Right lung (tissue), 5 donors: Measurements from ENCODE around the gene GGA2. TPM values are rescaled to one million over a fixed set of nuclear protein-coding genes. Genes with fewer than 3 reads are reported as not detected.
"Not testable (repeated sequence)": the region's sequence is repeated elsewhere in the genome, so short reads cannot be mapped to it uniquely, and the experiment has no call there.

ENCODE experiments used
- DNase-seq, 2 donors: peaks; one replicate each; pipeline ENCODE4 v3.0.0-alpha.2; 2013
- polyA plus RNA-seq, 5 donors: library from polyadenylated mRNA; unstranded; fragments of 120-200 nt; gene quantifications; one replicate each; pipeline versions ENCODE4 v1.2.1 to v1.2.3, GENCODE V29; 2013; ENCODE audit warnings: inconsistent platforms in 1 of 5, low replicate concordance in 1 of 5; ENCODE audit not compliant: insufficient read length in 5 of 5, insufficient read depth in 1 of 5

GGA2 gene
- polyA plus RNA-seq, 5 donors, result 135 to 163 (median 150) TPM

DNA sequence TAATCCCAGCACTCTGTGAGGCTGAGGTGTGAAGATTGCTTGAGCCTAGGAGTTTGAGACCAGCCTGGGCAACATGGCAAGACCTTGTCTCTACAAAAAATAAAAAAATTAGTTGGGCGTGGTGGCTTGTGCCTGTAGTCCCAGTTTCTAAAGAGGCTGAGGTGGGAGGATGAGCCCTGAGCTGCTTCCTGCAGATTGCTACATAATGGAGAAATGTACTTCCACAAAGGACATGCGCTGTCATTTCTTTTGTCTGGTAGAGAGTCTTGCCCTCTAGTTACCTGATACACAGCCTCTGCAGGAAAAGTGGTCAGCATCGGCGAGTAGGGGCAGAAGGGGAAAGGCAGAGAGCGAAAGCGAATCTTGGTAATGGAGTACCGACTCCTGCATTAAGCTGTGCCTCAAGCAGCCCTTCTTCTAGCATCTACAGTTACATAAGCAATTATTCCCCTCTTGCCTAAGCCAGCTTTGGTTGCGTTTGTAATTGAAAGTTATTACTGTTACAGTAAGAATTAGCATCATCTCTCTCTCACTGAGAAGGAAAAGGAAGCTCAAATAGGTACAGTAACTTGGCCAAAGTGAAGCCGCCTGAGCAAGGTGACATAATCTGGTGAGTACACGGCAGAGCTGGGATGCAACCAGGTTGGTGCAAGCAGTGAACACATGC lies 18.5 kb upstream of the GGA2 start:
- DNase-seq, result no peak

DNA sequence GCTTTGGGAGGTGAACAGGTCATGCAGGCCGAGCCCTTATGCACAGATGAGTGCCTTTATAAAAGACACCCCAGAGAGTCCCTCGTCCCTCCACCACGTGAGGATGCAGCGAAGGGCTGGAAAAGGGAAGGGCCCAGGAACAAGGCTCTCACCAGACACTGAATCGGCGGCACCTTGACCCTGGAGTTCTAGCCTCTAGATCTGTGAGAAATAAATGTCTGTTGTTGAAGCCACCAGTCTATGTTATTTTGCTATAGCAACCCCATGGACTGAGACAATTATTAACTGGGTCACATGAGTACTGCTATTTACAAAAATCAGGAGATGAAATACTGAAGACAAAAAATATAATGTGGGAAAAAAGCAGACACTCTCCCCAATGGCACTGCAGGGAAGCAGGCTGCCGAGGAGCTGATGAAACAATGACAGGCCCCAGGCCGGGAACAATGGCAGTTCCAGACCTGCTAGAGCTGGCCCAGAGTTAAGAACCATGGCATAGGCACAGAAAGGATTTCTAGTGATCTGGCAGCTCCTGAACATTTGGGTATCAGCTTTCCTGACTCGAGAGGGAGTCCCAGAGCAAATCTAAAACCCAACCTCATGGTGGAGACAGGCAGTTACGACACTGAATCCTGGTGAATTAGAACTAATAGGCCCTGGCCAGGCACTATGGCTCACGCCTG lies 17.8 kb upstream of the GGA2 start:
- DNase-seq, result no peak

DNA sequence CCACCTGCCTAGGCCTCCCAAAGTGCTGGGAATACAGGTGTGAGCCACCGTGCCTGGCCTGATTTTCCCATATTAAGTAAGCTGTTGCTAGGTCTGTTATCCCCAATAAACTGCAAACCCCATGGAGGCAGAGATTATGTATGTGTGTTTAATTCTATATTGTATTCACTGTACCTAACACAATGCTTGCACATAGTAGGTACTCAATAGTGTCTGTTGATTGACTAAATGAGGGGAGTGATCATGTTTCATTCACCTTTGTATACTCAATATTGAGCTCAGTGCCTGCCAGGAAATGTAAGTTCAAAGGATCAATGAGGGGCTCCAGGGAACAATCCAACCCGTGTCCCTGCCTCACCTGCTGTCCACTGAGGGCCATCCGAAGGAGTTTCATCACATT lies 14.6 kb upstream of the GGA2 start:
- no peak for DNase-seq

DNA sequence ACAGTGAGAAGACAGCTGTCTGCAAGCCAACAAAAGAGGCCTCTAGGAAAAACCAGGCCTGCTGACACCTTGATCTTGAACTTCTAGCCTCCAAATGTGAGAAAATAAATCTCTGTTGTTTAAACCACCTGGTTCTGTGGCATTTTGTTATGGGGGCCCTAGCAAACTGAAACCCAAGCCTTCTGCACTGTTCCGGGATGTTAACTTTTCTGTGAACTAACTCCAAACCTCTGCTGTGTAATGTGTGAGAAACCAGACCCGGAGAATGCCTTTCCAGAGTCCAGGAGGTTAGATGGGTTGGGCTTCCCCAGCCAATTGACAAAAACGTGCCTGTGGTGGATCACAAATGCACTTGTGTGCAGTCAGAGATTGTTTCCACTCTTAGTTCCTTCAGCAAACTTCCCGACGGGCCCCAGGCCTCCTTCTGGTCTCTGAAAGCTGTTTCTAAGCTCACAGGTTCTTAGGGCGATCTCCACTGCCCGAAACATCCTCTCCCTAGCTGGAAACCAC lies 13.6 kb upstream of the GGA2 start:
- DNase-seq, result no peak

DNA sequence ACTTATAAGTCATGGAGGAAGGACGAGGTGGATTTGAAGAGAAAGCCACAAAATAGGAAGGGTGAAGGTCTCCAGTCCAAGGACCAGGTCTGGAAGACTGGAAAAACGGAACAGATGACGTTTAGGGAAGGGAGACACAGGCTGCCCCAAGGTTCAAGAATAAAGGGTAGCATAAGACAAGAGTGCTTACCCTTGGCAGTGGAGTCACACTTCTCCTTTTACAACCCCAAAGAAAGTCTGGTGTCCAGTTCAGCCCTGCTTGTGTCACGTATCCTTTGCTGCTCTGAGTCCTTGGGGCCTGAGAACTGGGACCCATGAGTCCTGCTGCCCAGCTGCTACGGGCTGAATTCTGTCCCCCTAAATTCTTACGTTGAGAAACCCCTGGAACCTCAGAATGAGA lies 13.0 kb upstream of the GGA2 start:
- DNase-seq, result no peak

DNA sequence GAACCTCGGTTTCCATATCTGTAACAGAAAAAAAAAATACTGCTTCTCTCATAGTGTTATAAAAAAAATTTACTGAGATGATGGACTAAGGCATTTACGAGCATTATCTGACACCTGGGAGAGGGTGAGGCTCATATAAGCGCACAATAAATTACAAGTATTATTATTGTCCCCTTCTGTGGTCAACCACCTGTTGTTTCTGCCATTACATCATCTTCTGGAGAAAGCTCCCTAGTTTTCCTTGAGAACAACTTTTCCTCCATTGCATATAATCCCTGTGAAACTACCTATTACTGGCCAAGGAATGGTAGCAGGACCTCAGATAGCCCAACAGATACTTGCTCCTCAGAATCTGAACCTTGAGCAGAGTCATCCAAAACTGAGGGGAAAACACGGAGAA lies 11.7 kb upstream of the GGA2 start:
- DNase-seq, result no peak

DNA sequence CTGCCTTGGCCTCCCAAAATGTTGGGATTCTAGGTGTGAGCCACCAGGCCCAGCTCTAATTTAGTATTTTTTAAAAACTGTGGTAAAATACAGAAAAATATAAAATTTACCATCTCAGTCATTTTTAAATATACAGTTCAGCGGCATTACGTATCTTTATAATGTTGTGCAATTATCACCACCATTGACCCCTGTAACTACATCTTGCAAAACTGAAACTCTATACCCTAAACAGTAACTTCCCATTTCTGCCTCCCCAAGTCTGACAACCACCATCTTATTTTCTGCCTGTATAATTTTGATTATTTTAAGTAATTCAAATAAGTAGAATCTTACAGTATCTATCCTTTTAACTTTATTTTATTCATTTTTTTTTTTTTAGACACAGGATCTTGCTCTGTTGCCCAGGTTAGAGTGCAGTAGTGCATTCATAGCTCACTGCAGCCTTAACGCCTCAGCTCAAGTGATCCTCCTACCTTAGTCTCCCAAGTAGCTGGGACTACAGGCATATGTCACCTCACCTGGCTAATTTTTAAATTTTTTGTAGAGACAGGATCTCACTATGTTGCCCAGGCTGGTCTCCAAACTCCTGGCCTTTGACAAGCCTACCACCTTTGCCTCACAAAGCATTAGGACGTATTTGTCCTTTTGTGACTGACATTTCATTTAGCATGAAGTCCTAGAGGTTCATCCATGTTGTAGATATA lies 10.9 kb upstream of the GGA2 start:
- DNase-seq, result no peak

DNA sequence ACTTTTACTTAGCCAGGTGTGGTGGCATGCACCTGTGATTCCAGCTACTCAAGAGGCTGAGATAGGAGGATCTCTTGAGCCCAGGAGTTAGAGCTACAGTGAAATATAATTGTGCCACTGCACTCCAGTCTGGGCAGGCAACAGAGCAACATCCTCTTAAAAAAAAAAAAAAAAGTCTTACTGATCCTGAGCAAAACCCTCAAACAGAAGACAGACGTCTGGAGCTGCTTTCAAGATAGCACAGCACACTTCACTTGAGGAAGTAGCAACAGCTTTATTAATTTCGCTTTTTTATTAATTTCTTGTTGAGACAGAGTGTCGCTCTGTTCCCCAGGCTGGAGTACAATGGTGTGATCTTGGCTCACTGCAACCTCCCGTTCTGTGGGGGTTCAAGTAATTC lies 10.2 kb upstream of the GGA2 start:
- DNase-seq, result no peak

DNA sequence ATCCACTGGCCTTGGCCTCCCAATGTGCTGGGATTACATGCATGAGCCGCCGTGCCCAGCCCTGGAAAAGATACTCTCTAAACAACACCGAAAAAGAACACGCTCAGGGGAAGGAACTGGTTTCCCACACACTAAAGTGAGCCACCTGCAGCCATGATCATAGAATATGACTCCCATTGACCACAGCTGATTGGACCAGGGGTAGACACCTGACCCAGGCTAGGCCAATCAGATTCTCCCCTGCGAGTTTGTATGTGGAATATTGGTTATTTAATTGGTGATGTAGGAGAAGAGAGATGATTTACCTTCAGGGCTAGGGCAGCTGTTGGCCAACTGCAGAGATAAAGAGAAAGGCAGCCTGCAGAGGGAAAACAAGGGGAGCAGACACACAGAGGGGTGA lies 9.0 kb upstream of the GGA2 start:
- DNase-seq, result no peak

DNA sequence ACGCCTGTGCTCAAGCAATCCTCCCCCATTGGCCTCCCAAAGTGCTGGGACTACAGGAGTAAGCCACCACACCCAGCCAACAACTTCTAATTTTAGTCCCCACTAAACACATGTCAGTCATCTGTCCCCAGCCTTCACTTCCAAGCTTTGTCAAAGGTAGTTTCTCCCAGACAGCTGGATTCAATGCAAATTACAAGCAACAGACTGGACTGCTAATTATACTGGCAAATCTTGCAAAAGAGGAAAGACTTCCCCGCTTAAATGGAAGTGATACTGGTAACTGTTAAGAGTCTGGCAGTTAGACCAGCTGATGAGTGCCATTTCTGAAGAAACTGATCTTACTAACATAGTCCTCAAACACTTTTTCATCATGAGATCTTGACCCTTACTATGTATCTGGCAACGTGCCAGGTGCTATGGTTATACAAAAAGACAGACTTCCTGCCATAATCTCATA lies 8.2 kb upstream of the GGA2 start:
- no peak for DNase-seq

DNA sequence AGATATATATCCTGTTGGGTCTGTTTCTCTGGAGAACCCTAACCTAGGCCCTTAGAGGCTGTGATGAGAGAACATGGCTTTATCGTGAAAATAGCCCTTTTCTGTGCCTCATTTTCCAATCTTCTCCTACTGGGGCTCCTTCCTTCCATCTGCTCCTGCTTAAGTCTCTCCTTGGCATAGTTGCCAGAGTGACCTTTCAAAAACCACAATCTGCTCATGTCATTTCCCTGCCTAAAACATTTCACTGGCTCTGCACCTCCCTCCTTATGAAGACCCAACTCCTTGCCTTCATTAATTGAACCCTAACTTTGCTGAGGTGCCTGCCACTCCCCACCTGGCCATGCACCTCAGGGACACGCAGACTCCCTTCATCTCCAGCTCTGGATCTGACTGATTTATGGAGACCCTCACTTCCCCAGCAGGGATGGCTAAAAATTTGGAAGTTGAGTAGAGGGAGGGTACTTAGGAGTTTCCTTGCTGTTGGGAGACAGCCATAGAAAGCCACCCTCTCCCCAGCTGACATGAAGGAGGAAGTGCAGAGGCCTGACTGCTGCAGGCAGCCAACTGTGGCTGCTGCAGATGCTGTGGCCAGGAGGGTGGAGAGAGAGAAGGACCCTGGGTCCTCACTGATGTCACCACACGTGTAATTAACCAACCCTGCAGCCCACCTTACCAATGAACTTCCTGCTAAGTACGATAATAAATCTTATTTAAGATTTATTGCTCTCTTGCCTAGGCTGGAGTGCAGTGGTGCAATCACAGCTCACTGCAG lies 6.3 kb upstream of the GGA2 start:
- no peak for DNase-seq

DNA sequence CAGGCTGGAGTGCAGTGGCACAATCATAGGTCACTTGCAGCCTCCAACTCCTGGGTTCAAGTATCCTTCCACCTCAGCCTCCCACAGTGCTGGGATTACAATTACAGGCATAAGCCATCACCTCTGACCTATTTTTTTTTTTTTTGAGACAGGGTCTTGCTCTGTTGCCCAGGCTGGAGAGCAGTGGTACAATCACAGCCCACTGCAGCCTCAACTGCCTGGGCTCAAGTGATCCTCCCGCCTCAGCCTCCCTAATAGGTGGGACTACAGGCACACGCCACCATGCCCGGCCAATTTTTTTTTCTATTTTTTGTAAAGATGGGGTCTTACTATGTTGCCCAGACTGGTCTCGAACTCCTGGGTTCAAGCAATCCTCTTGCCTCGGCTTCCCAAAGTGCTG lies 5.6 kb upstream of the GGA2 start:
- DNase-seq, result no peak

DNA sequence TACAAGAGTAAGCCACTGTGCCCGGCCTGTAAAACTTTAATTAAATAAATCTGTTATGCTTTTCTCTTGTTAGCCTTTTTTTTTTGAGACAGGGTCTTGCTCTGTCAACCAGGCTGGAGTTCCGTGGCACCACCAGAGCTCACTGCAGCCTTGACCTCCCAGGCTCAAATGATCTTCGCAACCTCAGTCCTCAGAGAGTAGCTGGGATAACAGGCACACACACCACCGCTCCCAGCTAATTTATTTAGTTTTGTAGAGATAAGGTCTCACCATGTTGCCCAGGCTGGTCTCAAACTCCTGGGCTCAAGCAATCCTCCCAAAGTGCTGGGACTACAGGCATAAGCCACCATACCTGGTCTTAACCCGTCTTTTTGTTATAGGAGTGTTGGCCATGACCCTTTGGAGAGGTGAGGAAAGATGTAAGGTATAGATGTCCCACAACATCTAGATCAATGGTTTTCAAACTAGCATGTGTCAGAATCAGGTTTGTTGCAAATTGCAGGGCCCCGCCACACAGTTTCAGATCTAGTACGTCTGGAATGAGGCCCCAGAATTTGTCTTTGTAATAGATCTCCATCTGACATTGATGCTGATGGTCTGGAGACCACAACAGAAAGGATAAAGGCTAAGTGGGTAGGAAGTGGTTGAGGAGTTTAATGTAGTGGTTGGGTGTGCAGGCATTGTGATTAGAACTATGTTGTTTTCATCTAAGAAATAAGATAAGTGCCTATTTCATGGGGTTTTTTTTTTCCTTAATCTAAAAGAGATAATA lies 4.3 kb upstream of the GGA2 start:
- no peak for DNase-seq

DNA sequence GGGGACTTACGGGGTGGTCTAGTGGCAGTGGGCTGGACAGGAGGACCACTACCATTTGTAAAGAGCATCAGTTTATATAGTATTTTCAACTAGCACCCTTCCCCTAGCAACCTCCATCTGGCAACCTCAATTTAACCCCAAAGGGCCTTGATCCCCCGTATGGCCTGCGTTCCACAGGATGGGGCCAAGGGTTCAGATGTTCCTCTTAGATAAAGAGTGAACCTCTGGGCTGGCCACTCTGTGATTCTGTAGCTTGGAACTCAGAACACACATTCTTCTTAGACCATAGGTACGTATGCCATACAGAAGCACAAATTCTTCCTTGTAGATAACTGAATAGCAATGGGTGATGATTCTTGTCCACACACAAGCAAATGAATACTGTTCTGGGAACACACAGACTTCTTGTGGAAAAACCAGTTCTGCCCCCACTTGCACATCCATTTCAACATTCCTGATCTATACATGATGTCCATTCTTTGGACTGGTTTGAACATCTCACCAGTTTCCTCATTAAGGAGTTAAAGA lies 1.9 kb upstream of the GGA2 start:
- DNase-seq, result no peak

DNA sequence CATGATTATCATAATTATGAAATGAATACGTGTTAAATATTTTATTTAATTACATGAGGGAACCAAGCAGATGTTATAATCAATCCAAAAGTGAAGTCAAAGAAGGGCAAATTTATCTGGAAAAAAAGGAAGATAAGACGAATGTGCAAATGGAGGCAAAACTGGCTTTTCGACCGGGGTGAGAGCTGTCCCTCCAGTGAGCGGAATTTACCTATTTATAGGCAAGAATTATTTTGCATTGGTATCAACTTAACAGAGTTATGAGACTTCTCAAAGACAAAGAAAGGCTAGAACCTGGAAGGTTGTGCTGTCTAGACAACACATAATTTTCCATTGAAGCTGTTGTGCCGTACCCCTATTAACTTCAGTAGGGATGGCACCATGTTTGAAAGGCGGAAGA lies 1.4 kb upstream of the GGA2 start:
- no peak for DNase-seq

DNA sequence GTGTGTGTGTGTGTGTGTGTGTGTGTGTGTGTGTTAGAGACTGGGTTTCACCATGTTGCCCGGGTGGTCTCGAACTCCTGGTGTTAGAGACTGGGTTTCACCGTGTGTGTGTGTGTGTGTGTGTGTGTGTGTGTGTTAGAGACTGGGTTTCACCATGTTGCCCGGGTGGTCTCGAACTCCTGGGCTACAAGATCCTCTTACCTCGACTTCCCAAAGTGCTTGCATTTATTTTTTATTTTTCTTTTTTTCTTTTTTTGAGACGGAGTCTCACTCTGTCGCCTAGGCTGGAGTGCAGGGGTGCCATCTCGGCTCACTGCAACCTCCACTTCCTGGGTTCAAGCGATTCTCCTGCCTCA lies 599 bp upstream of the GGA2 start:
- DNase-seq, result not testable (repeated sequence)

DNA sequence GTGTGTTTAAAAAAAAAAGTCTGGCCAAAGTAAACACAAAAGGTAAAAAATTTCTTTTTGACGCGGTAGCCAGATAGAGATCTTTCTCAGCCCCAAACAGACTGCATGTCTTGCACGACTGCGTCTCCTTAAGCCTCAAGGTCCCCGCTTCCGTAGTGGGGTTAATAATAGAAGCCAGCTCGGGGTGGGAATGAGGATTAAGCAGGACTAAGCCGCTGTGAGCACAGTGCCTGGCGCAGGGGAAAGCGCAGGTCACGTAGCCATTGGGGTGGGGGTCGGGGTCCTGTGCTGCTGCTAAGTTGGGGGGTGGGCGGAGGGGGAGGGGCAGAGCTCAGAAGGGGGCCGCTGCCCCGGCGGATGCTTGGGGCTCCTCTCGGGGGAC lies 521 bp downstream of the GGA2 start:
- peak in 1 of 2 donors; percentile 42 for DNase-seq

DNA sequence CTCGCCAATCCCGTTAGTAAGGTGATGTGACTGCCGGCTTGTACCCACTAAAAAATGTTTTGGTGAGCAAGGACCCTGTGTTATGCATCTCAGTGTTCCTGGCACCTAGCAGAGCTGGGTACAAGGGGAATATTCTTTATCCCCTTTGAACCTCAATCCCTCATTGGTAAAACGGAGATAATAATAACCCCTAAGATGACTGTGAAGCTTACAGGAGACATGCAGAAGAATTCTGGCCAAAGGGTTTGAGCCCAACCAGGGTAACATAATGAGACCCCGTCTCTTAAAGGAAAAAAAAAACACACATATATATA lies 896 bp downstream of the GGA2 start:
- no peak for DNase-seq

DNA sequence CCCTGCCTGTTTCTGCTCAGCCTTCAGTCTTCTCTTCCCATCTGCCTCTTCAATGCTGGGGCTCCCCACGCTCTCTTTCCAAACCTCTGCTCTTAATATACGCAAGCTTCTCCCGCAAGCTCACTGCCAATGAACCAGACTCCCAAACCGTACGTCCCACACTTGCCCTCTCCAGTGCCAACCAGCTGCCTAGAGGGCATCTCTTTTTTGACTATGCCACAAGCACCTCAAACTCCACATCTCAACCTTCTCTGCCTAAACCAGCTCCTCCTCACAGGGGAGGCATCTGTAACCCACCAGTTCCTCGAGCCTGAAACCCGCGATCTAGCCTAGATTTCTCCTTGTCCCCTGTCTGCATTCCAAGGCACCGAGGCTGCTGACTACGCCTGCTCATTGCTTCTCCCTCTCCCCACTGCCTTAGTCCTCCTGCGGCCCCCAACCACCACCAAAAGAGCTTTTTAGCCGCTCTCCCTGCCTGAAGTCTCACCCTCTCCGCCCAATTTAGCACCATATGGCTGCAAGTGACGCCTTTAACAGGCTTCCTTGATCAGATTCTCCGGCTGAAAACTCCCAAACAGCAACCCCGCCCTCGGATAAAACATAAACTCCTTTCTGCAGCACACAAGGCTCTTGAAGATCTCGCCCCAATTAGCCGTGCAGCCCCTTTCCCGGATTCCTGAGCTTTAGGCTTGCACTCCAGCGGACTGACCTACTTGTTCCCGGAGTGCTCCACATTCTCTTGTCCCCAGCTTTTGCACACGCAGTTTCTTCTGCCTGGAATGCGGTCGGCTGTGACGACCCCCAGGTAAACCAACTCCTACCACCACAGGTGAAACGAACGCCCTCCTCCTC lies 1.5 kb downstream of the GGA2 start:
- no peak for DNase-seq

DNA sequence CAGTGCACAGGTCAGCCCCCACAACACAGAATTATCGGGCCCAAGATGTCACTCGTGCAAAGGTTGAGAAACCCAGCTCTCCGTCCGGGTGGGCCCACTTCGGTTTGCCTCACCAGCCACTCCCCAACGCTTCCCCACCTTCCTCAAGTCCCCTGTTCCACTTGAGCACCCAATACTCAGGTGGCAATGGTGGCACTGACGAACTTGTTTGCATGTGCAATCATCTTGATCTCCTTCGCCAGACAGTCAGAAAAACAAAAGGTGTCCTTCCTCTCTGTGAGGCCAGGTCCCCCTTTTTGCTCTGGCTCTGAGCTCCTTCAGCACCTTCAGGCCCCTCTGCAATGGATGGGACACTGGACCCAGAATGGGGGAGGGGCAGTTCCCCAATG lies 3.7 kb downstream of the GGA2 start:
- DNase-seq, result no peak
